ENCODE results near the gene IRAK4. TPM values are rescaled to one million over a fixed set of nuclear protein-coding genes. Genes with fewer than 3 reads are reported as not detected.

IRAK4 gene
- total RNA-seq, 6 experiments from 2014 or later: 11.5 to 13.1 (median 12.0) TPM

DNA sequence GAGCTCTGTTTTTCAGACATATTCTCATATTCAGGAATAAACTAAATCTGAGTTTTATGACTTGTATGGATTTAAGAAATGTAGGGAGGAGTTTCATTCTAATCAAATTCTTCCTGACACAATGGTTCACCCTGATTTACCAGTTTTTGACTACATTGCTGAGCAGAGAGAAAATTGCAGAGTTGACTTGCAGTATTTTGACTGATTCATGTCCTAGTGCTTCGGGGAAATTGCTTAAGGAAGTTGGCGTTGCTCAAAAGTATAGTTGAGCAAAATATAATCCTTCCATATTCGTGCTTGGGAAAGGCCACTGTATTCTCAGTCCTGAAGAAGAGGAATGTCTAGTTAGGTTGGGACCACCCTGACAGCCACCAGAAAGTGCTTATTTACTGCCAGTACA is 48.6 kb downstream of the IRAK4 start:
- Mint-ChIP-seq H3K27ac (peak overlapping the region; percentile 99; the same call in 1 of the 2 replicates), H3K4me1 (ENCODE audit: low read depth) (peaks cover 29% of the 10 kb centered on the region), H3K27me3 (ENCODE audit: insufficient read depth) (no peaks in the 10 kb centered on the region), H3K36me3 (ENCODE audit: low read depth) (peaks cover 4% of the 10 kb centered on the region; the same call in 1 of the 2 replicates), H3K4me3 (peak overlapping the region; percentile 95), H3K9me3 (no peaks in the 10 kb centered on the region)
- no peak for DNase-seq
- TF ChIP-seq, protein P1, sequence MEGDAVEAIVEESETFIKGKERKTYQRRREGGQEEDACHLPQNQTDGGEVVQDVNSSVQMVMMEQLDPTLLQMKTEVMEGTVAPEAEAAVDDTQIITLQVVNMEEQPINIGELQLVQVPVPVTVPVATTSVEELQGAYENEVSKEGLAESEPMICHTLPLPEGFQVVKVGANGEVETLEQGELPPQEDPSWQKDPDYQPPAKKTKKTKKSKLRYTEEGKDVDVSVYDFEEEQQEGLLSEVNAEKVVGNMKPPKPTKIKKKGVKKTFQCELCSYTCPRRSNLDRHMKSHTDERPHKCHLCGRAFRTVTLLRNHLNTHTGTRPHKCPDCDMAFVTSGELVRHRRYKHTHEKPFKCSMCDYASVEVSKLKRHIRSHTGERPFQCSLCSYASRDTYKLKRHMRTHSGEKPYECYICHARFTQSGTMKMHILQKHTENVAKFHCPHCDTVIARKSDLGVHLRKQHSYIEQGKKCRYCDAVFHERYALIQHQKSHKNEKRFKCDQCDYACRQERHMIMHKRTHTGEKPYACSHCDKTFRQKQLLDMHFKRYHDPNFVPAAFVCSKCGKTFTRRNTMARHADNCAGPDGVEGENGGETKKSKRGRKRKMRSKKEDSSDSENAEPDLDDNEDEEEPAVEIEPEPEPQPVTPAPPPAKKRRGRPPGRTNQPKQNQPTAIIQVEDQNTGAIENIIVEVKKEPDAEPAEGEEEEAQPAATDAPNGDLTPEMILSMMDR (IDR thresholded peaks at IDR 0.05): no peak

DNA sequence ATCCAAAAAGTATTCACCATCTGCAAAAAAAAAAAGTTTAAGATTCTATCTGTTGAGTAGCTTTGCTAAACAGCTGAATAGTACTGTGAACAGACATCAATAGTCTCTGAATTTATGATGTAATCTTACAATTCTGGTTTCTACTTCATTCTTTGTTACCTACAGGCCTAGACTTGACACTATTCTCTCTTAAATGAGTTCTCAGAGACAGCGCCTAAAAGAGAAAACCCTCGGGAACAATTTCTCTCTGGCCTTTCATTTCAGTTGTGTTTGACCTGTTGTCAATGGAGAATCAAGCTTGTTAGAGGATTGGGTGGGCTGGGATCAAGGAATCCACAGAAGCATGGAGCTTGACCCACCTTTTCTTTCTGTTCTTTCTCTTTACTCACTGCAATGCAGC is 53.3 kb downstream of the IRAK4 start:
- no peak for DNase-seq
- Mint-ChIP-seq H3K36me3 (ENCODE audit: low read depth) (no peaks in the 10 kb centered on the region), H3K9me3 (no peaks in the 10 kb centered on the region), H3K4me1 (ENCODE audit: low read depth) (peaks cover 19% of the 10 kb centered on the region), H3K27ac (no peak overlapping the region), H3K4me3 (no peak overlapping the region), H3K27me3 (ENCODE audit: insufficient read depth) (no peaks in the 10 kb centered on the region)
- TF ChIP-seq, protein P1 (IDR thresholded peaks at IDR 0.05): no peak

DNA sequence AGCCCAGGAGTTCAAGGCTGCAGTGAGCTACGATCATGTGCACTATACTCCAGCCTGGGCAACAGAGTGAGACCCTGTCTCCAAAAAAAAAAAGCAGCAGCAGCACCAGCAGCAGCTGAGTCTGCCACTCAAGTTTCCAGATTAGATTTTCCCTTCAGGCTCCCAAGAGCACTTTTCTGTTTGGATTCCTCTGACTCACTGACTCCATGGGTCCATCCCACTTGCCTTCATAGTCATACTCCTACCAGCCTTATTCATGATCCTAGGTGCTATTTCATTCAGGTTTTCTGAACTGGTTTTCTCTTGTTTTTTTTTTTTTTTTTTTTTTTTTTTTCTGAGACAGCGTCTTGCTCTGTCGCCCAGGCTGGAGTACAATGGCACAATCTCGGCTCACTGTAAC is 54.2 kb downstream of the IRAK4 start:
- Mint-ChIP-seq H3K9me3 (no peaks in the 10 kb centered on the region), H3K4me1 (ENCODE audit: low read depth) (peaks cover 14% of the 10 kb centered on the region), H3K4me3 (no peak overlapping the region), H3K27ac (no peak overlapping the region), H3K36me3 (ENCODE audit: low read depth) (no peaks in the 10 kb centered on the region), H3K27me3 (ENCODE audit: insufficient read depth) (no peaks in the 10 kb centered on the region)
- TF ChIP-seq, protein P1 (IDR thresholded peaks at IDR 0.05): no peak
- peak; percentile 36 for DNase-seq

DNA sequence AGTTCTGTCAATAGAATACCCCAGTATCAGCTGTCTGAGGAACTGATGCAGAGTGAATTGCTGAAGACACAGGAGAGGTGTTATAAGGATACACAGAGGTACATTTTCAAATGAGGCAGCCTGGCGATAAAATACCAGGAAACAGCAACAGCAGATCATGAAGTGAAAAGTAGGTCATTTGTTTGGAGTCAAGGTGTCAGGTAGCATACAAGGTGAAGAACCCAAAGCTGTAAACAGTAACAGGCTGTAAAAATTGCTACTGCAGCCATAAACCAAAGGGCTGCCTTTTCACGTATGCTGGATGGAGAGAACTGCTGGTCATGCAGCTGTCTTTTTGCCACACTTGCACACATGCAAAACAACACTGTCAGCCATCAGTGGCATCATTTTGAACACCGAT is 56.7 kb downstream of the IRAK4 start:
- H3K9me3 Mint-ChIP-seq: no peaks in the 10 kb centered on the region
- TF ChIP-seq, protein P1 (IDR thresholded peaks at IDR 0.05): no peak
- no peak for DNase-seq
- peaks cover 14% of the 10 kb centered on the region for H3K4me1 Mint-ChIP-seq (ENCODE audit: low read depth)
- no peak overlapping the region for H3K4me3 Mint-ChIP-seq
- peaks cover 1% of the 10 kb centered on the region; the same call in 1 of the 2 replicates for H3K27me3 Mint-ChIP-seq (ENCODE audit: insufficient read depth)
- no peak overlapping the region for H3K27ac Mint-ChIP-seq
- no peaks in the 10 kb centered on the region for H3K36me3 Mint-ChIP-seq (ENCODE audit: low read depth)

DNA sequence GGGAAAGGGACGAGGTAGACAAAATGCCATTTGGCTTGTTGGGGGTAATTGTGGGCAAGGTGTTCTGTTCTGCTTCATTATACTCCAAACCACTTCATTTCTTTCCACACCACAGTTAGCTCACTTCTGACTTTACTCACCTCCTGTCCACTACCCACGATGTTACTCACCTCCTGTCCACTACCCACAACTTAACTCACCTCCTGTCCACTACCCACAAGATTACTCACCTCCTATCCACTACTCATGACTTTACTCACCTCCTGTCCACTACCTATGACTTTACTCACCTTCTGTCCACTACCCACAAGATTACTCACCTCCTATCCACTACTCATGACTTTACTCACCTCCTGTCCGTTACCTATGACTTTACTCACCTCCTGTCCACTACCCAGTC is 57.4 kb downstream of the IRAK4 start:
- H3K27ac Mint-ChIP-seq: no peak overlapping the region
- TF ChIP-seq, protein P1 (IDR thresholded peaks at IDR 0.05): no peak
- DNase-seq: no peak
- H3K27me3 Mint-ChIP-seq (ENCODE audit: insufficient read depth): peaks cover 1% of the 10 kb centered on the region; the same call in 1 of the 2 replicates
- no peak overlapping the region for H3K4me3 Mint-ChIP-seq
- H3K9me3 Mint-ChIP-seq: no peaks in the 10 kb centered on the region
- no peaks in the 10 kb centered on the region for H3K36me3 Mint-ChIP-seq (ENCODE audit: low read depth)
- H3K4me1 Mint-ChIP-seq (ENCODE audit: low read depth): peaks cover 14% of the 10 kb centered on the region
